Measurements from ENCODE around the gene ZBTB16.

DNA sequence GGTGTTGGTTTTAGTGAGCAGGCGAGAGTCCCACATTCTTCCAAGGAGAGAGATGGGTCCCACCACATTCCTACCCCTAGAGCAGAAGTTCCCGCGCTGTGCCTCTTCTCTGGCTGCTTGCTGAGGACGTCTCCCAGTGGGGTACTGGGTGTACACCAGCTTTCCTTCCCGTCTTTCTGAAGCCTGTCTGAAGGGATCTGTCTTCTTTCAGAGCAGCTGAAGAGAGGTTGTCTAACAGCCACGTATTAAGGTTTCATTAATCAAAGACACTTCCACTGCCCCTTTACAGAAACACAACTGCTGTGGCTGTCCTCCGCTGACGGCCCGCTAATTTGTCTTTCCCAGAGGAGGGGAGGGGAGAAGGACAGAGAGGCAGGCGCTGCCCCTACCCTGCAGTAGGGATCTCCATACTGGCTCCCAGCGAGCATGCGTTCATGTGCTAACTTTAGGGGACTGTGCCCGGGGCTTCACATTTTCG is 56.0 kb downstream of the ZBTB16 start:
- TF ChIP-seq EZH2 (IDR thresholded peaks at IDR 0.05) (no peak), POLR2AphosphoS5 (IDR thresholded peaks at IDR 0.05; ENCODE audit: borderline replicate concordance, low read depth, low read length) (no peak), FOXP2 (optimal IDR thresholded peaks at IDR 0.05; ENCODE audit: control extremely low read depth, extremely low read length, insufficient read depth) (no peak)
